Tibial nerve (tissue), 4 donors: ENCODE results near the gene BTBD8. TPM values are rescaled to one million over a fixed set of nuclear protein-coding genes. Genes with fewer than 3 reads are reported as not detected.

Source experiments
- DNase-seq, 2 donors: peaks; one replicate each; pipeline ENCODE4 v3.0.0-alpha.2; 2019; ENCODE audit warnings: low spot score in 2 of 2
- H3K27ac ChIP-seq, 4 donors: fragments of 200-600 bp; sonication (generic) in 3 of 4; one replicate each; pipeline ENCODE4 v1.5.1; 2017 to 2019; ENCODE audit warnings: mild to moderate bottlenecking in 1 of 4
- H3K27me3 ChIP-seq, 2 donors: fragments of 200-600 bp; sonication (generic) in 1 of 2; one replicate each; pipeline versions ENCODE4 v1.5.1 to v1.6.0; 2017 to 2019
- H3K36me3 ChIP-seq, 3 donors: fragments of 200-600 bp; sonication (generic); one replicate each; pipeline ENCODE4 v1.5.1; 2018 to 2019
- H3K4me1 ChIP-seq, 4 donors: fragments of 200-600 bp; sonication (generic) in 3 of 4; one replicate each; pipeline ENCODE4 v1.5.1; 2017 to 2019
- H3K4me3 ChIP-seq, 4 donors: fragments of 200-600 bp; sonication (generic) in 3 of 4; one replicate each; pipeline ENCODE4 v1.5.1; 2017 to 2019; ENCODE audit warnings: mild to moderate bottlenecking in 1 of 4, moderate library complexity in 1 of 4
- H3K9me3 ChIP-seq, 4 donors: fragments of 200-600 bp; sonication (generic) in 3 of 4; one replicate each; pipeline ENCODE4 v1.5.1; 2017 to 2019
- EP300 ChIP-seq, 2 donors: sonication (generic); formaldehyde crosslinking; IDR thresholded peaks; one replicate each; pipeline ENCODE4 v1.6.1; 2017; ENCODE audit warnings: antibody characterized with exemption in 2 of 2, mild to moderate bottlenecking in 1 of 2
- POLR2A ChIP-seq, 2 donors: fragments of 450-650 bp; IDR thresholded peaks; one replicate each; pipeline ENCODE4 v1.6.1; 2017; ENCODE audit warnings: antibody characterized with exemption in 2 of 2, mild to moderate bottlenecking in 2 of 2, moderate library complexity in 2 of 2
- WGBS, 2 donors: methylation state at CpG; one replicate each; pipeline ENCODE4 v1.1.5; 2018; 5-methylcytosine and 5-hydroxymethylcytosine counted together
- total RNA-seq, 4 donors: library from RNA; depleted of rRNA; stranded (reverse); fragments of >200 nt; gene quantifications; one replicate each; pipeline ENCODE4 v1.1.0, GENCODE V29; 2016
- TF ChIP-seq, protein P1 (sequence below), 5 experiments: fragments of 200-600 bp in 3 of 5; fragments of 450-650 bp in 2 of 5; sonication (generic) in 3 of 5; IDR thresholded peaks; one replicate each; pipeline ENCODE4 v1.5.1; 2016 to 2019; ENCODE audit warnings: antibody characterized with exemption in 5 of 5, mild to moderate bottlenecking in 3 of 5, moderate library complexity in 2 of 5

BTBD8 gene
- total RNA-seq, 4 donors from 2014 or later = 7.8 to 19.0 (median 14.4) TPM

DNA sequence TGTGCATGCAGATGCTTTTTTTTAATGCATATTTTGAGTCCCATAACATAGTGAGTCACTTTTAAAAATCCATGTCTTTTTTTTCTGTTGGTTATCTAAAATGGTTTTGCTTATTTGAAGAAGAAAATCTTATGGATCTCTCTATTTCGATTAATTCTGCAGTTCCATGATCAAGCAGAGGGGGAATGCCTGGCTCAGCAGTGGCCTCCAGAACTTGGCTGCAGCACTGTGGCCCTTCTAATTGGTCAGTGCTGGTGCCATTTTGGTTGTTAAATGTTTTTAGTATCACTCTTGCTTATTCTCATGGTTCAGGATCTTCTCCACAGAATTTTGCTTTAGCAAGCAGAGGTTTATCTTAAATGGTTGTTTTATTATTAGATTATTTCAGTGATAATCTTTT, 39.2 kb upstream of the BTBD8 start:
- TF ChIP-seq, protein P1, sequence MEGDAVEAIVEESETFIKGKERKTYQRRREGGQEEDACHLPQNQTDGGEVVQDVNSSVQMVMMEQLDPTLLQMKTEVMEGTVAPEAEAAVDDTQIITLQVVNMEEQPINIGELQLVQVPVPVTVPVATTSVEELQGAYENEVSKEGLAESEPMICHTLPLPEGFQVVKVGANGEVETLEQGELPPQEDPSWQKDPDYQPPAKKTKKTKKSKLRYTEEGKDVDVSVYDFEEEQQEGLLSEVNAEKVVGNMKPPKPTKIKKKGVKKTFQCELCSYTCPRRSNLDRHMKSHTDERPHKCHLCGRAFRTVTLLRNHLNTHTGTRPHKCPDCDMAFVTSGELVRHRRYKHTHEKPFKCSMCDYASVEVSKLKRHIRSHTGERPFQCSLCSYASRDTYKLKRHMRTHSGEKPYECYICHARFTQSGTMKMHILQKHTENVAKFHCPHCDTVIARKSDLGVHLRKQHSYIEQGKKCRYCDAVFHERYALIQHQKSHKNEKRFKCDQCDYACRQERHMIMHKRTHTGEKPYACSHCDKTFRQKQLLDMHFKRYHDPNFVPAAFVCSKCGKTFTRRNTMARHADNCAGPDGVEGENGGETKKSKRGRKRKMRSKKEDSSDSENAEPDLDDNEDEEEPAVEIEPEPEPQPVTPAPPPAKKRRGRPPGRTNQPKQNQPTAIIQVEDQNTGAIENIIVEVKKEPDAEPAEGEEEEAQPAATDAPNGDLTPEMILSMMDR (IDR thresholded peaks at IDR 0.05) = no peak
- TF ChIP-seq EP300 (IDR thresholded peaks at IDR 0.05) = no peak
- Histone ChIP-seq H3K27ac (no peak overlapping the region), H3K36me3 (no peaks in the 10 kb centered on the region), H3K4me3 (no peak overlapping the region), H3K27me3 (no peaks in the 10 kb centered on the region), H3K4me1 (no peaks in the 10 kb centered on the region), H3K9me3 (no peaks in the 10 kb centered on the region)
- WGBS, 2 donors = 93 to 96% methylated on average over 1 of the region's 1 CpG
- no peak for DNase-seq

DNA sequence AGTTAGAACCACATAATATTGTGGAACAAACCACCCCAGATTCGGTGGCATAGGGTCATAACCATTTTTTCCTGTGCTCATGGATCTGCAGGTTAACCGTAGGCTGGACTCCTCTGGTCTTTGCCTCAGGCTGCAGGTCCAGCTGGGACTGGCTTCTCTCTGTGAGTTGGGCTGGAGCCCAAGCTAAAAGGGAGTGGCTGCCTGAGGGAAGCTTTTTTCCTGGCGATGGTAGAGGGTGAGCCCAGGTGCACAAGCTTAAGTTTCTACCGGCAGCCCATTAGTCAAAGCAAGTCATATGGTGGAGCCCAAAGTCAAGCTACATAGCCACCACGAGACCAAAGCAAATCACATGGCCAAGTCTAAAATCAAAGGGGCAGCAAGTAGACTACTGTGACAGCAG, 36.5 kb upstream of the BTBD8 start:
- Histone ChIP-seq H3K36me3 (no peaks in the 10 kb centered on the region), H3K4me3 (no peak overlapping the region), H3K27me3 (no peaks in the 10 kb centered on the region), H3K27ac (no peak overlapping the region), H3K4me1 (no peaks in the 10 kb centered on the region), H3K9me3 (no peaks in the 10 kb centered on the region)
- DNase-seq = no peak
- 82 to 84% methylated on average over 5 of the region's 5 CpGs for WGBS, 2 donors
- TF ChIP-seq POLR2A (IDR thresholded peaks at IDR 0.05) = no peak
- TF ChIP-seq, protein P1 (IDR thresholded peaks at IDR 0.05) = no peak
- TF ChIP-seq EP300 (IDR thresholded peaks at IDR 0.05) = no peak

DNA sequence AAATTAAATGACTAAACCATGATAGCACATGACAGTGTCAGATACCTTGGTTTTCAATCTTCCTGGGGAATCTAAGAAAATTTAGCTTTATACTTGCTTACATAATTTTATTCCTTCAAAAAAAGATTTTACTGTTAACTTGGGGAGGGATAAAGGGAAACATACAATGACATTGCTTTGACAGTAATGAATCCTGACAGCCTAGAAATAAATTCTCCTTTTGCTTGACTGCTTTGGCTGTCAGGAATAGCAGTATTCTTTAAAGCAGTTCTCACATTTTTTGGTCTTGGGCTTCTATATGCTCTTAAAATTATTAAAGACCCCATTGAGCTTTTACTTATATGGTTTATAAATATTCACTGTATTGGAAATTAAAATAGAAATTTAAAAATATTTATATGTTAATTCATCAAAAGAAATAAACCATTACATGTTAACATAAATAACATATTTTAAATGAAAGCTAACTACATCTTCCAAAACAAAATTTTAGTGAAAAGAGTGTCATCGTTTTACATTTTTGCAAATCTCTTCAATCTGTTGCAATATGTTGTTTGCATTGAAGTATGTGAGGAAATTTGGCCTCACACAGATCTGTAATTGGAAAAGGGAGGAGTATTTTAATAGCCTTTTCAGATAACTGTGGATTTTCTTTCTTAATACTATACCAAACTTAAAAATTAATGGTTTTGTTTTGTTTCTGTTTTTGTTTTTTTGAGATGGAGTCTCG, 34.2 kb upstream of the BTBD8 start:
- no peak overlapping the region for H3K27ac ChIP-seq
- no peak overlapping the region for H3K4me3 ChIP-seq
- TF ChIP-seq EP300 (IDR thresholded peaks at IDR 0.05) = no peak
- TF ChIP-seq, protein P1 (IDR thresholded peaks at IDR 0.05) = no peak
- no peak for TF ChIP-seq POLR2A (IDR thresholded peaks at IDR 0.05)
- 91 to 92% methylated on average over 2 of the region's 2 CpGs for WGBS, 2 donors
- H3K4me1 ChIP-seq = no peaks in the 10 kb centered on the region
- DNase-seq = no peak
- no peaks in the 10 kb centered on the region for H3K9me3 ChIP-seq
- H3K27me3 ChIP-seq = no peaks in the 10 kb centered on the region
- H3K36me3 ChIP-seq = no peaks in the 10 kb centered on the region

DNA sequence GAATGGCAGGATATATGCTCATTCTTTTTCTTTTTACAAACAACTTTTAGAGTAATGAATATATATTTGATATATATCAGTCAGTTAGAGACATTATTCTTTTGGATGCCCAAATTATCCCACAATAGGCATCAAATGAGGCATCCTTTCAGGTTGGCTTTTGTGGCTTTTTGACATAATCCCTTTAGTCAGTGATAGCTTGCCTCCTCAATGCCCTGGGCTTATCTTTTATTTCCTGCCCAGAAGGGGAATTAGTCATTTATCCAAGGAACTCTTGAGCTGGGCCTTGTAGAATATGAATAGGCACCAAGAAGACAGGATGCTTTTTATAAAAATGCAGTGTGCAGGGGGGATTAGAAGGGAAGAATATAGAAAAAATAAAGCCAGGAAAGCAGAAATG, 28.2 kb upstream of the BTBD8 start:
- TF ChIP-seq EP300 (IDR thresholded peaks at IDR 0.05) (no peak), POLR2A (IDR thresholded peaks at IDR 0.05) (no peak)
- TF ChIP-seq, protein P1 (IDR thresholded peaks at IDR 0.05) = no peak
- H3K4me1 ChIP-seq = no peaks in the 10 kb centered on the region
- no peak for DNase-seq
- H3K9me3 ChIP-seq = no peaks in the 10 kb centered on the region
- H3K36me3 ChIP-seq = no peaks in the 10 kb centered on the region
- H3K27me3 ChIP-seq = no peaks in the 10 kb centered on the region
- H3K4me3 ChIP-seq = no peak overlapping the region
- H3K27ac ChIP-seq = no peak overlapping the region

DNA sequence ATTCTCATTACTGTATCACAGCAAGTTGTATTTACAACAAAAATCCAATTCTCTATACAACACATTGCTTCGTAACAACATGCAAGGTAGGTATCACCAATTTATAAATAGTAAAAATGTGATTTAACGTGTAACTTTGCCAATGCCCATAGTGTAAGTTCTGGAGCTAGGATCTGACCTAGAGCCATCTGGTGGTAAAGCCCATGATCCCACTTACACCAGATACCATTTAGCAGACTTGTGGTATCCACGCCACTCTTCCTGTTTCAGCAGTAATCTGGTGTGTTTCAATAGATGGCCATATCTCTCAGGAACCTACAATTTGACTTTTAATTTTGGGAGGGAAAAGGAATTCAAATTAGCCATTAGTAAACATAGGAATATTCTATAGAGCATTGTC, 15.1 kb upstream of the BTBD8 start:
- H3K9me3 ChIP-seq = no peaks in the 10 kb centered on the region
- no peak for DNase-seq
- H3K4me1 ChIP-seq = no peaks in the 10 kb centered on the region
- 83 to 84% methylated on average over 3 of the region's 3 CpGs for WGBS, 2 donors
- TF ChIP-seq EP300 (IDR thresholded peaks at IDR 0.05) = no peak
- TF ChIP-seq POLR2A (IDR thresholded peaks at IDR 0.05) = no peak
- TF ChIP-seq, protein P1 (IDR thresholded peaks at IDR 0.05) = no peak
- no peaks in the 10 kb centered on the region for H3K36me3 ChIP-seq
- no peak overlapping the region for H3K4me3 ChIP-seq
- H3K27ac ChIP-seq = no peak overlapping the region
- no peaks in the 10 kb centered on the region for H3K27me3 ChIP-seq
